ENCODE measurements around the gene GPR108. TPM values are rescaled to one million over a fixed set of nuclear protein-coding genes. Genes with fewer than 3 reads are reported as not detected.

GPR108 gene
- total RNA-seq (59.0 and 66.6 TPM in 2 replicates), polyA plus RNA-seq (120 TPM in 2 replicates)

DNA sequence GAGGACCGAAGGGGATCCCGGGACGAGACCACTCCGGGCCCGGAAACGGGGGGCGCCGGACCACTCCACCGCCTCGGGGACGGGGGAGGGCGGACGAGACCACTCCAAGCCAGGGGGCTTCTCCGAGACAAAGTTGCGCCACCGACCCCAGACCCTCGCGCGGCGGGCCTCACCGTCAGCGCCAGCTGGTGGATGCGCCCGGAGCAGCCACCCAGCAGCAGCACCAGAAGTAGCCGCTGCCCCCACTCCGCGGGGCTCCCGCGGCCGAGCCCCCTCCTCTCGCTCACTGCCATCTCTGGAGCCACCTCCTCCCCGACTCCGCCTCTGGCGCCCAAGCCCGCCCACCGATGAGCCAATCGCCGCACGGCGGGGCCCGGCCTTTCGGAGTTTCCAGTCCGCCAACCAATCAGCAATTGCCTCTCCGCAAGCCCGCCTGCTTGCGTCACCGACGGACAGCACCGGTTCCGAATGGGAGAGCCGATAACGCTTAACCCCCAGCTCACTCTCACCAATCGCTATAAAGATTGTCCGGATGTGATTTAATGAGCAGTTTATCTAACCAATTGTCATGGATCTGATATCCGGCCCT is at the start of gene GPR108:
Gene GPR108, minus strand, starts transcription at position 297 of the 589 bp plus-strand sequence. Its CDS starts 4 bp downstream, at position 293.
- H3K27ac ChIP-seq = peak within 1 kb of the TSS; percentile 98
- no peaks in the 10 kb centered on the region for H3K9me3 ChIP-seq (ENCODE audit: low read depth)
- DNase-seq (ENCODE audit: low spot score) = peak; percentile 100
- TF ChIP-seq, protein P1, sequence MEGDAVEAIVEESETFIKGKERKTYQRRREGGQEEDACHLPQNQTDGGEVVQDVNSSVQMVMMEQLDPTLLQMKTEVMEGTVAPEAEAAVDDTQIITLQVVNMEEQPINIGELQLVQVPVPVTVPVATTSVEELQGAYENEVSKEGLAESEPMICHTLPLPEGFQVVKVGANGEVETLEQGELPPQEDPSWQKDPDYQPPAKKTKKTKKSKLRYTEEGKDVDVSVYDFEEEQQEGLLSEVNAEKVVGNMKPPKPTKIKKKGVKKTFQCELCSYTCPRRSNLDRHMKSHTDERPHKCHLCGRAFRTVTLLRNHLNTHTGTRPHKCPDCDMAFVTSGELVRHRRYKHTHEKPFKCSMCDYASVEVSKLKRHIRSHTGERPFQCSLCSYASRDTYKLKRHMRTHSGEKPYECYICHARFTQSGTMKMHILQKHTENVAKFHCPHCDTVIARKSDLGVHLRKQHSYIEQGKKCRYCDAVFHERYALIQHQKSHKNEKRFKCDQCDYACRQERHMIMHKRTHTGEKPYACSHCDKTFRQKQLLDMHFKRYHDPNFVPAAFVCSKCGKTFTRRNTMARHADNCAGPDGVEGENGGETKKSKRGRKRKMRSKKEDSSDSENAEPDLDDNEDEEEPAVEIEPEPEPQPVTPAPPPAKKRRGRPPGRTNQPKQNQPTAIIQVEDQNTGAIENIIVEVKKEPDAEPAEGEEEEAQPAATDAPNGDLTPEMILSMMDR (IDR thresholded peaks at IDR 0.05; ENCODE audit: poor library complexity) = no peak
- TF ChIP-seq EZH2phosphoT487 (IDR thresholded peaks at IDR 0.05; ENCODE audit: low read depth, severe bottlenecking, unreplicated experiment) = no peak
- TF ChIP-seq EZH2 (IDR thresholded peaks at IDR 0.05; ENCODE audit: borderline replicate concordance) = no peak
- peaks cover 5% of the 10 kb centered on the region for H4K20me1 ChIP-seq (ENCODE audit: insufficient read depth, poor library complexity, severe bottlenecking)
- H2AFZ ChIP-seq = peak within 1 kb of the TSS; percentile 50
- no peaks in the 10 kb centered on the region for H3K9me2 ChIP-seq (replicated peaks; ENCODE audit: insufficient read depth)
- H3K79me2 ChIP-seq = peaks cover 41% of the 10 kb centered on the region
- H3K4me1 ChIP-seq (ENCODE audit: insufficient read depth) = peaks cover 32% of the 10 kb centered on the region
- under 1% methylated on average over 27 of the region's 55 CpGs for WGBS (ENCODE audit: low lambda C conversion rate, missing lambda C conversion rate)
- H3K36me3 ChIP-seq (replicated peaks; ENCODE audit: insufficient read depth, low read depth) = no peaks in the 10 kb centered on the region
- H3K4me2 ChIP-seq = peak within 1 kb of the TSS; percentile 87
- peak within 1 kb of the TSS; percentile 71 for H3K4me3 ChIP-seq
- no peaks in the 10 kb centered on the region for H3K27me3 ChIP-seq

DNA sequence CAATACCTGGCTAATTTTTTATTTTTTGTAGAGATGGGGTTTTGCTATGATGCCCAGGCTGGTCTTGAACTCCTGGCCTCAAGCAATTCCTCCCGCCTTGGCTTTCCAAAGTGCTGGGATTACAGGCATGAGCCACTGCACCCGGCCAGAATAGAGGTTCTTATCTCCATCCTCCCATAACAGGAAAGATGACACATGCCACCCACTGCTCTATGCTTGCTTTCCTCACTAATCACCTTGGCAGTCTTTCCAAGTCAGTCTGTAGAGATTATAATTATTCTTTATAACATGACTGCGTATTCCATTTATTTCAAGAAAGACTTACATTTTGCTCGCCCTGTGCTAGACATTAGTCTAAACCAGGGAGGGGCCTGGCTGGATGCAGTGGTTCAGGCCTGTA is 41.8 kb upstream of the GPR108 start:
- Histone ChIP-seq H3K4me2 (no peak overlapping the region), H3K27me3 (no peaks in the 10 kb centered on the region), H2AFZ (no peak overlapping the region), H3K36me3 (replicated peaks; ENCODE audit: insufficient read depth, low read depth) (no peaks in the 10 kb centered on the region), H3K4me3 (no peak overlapping the region), H3K4me1 (ENCODE audit: insufficient read depth) (no peaks in the 10 kb centered on the region), H3K9me2 (replicated peaks; ENCODE audit: insufficient read depth) (no peaks in the 10 kb centered on the region), H3K79me2 (no peaks in the 10 kb centered on the region), H3K27ac (no peak overlapping the region), H3K9me3 (ENCODE audit: low read depth) (no peaks in the 10 kb centered on the region), H4K20me1 (ENCODE audit: insufficient read depth, poor library complexity, severe bottlenecking) (no peaks in the 10 kb centered on the region)
- DNase-seq (ENCODE audit: low spot score) = no peak
- WGBS (ENCODE audit: low lambda C conversion rate, missing lambda C conversion rate) = 78% methylated on average over 4 of the region's 4 CpGs
- TF ChIP-seq EZH2phosphoT487 (IDR thresholded peaks at IDR 0.05; ENCODE audit: low read depth, severe bottlenecking, unreplicated experiment) (no peak), EZH2 (IDR thresholded peaks at IDR 0.05; ENCODE audit: borderline replicate concordance) (no peak)
- TF ChIP-seq, protein P1 (IDR thresholded peaks at IDR 0.05; ENCODE audit: poor library complexity) = no peak

DNA sequence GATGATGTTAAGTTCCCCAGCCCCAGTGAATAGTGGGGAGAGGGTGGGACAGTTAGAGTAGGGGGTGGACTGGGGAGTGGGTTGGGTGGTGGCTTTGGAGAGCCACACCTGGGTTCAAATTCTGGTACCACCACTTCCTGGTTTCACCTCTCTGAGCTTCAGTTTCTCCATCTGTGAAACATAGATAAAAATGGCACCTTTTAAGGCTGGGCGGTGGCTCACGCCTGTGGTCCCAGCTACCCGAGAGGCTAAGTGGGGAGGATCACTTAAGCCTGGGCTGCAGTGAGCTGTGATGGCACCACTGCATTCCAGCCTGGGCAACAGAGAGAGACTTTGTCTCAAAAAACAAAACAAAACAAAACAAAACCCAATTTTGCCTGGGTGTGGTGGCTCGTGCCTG is 41.0 kb upstream of the GPR108 start:
- Histone ChIP-seq H3K27me3 (no peaks in the 10 kb centered on the region), H3K4me1 (ENCODE audit: insufficient read depth) (no peaks in the 10 kb centered on the region), H3K4me2 (no peak overlapping the region), H3K36me3 (replicated peaks; ENCODE audit: insufficient read depth, low read depth) (no peaks in the 10 kb centered on the region), H2AFZ (no peak overlapping the region), H3K9me3 (ENCODE audit: low read depth) (no peaks in the 10 kb centered on the region), H4K20me1 (ENCODE audit: insufficient read depth, poor library complexity, severe bottlenecking) (no peaks in the 10 kb centered on the region), H3K9me2 (replicated peaks; ENCODE audit: insufficient read depth) (no peaks in the 10 kb centered on the region), H3K4me3 (no peak overlapping the region), H3K27ac (no peak overlapping the region), H3K79me2 (no peaks in the 10 kb centered on the region)
- TF ChIP-seq, protein P1 (IDR thresholded peaks at IDR 0.05; ENCODE audit: poor library complexity) = no peak
- DNase-seq (ENCODE audit: low spot score) = no peak
- 87% methylated on average over 4 of the region's 4 CpGs for WGBS (ENCODE audit: low lambda C conversion rate, missing lambda C conversion rate)

Measured in hepatocyte (in vitro differentiated cells).